A549 (cell line): ENCODE measurements around the gene FOXP1. TPM values are rescaled to one million over a fixed set of nuclear protein-coding genes. Genes with fewer than 3 reads are reported as not detected.

Experiments used
- ATAC-seq, 2 experiments: fragments of 200-7000 bp in 1 of 2; fragments of >200 bp in 1 of 2; cut with Nextera tagmentation in 1 of 2; cut with Tn5 transposase in 1 of 2; 3 replicates each; pipeline versions ENCODE4 v1.8.0 to v1.9.1; 2018 to 2020; ENCODE audit warnings: mild to moderate bottlenecking in 1 of 2, moderate library complexity in 1 of 2
- CTCF ChIA-PET: fragments of 300-600 bp; sonication (Branson Sonifier 250); formaldehyde crosslinking; extraction: SDS; loops from one replicate; lab custom pipeline; 2021; ENCODE audit warnings: antibody characterized with exemption, inconsistent platforms; lab: Yijun Ruan, JAX
- POLR2A ChIA-PET: fragments of 350-600 bp; formaldehyde crosslinking; extraction: SDS; loops from one replicate; lab custom pipeline; 2021; ENCODE audit warnings: antibody characterized with exemption, inconsistent platforms; lab: Yijun Ruan, JAX
- DNase-seq, 2 experiments: peaks; one replicate each; pipeline versions ENCODE4 v3.0.0 to v3.0.0-alpha.2; 2011 to 2016; ENCODE audit warnings: low read depth in 1 of 2, low spot score in 1 of 2
- FAIRE-seq: peaks from 2 replicates; lab custom pipeline; 2011; peaks lifted over from hg19 to GRCh38; lab: Jason Lieb, UNC
- H3K27ac ChIP-seq, 2 experiments: fragments of >200 bp; sonication (Bioruptor Twin); formaldehyde crosslinking; 3 replicates each; pipeline ENCODE4 v1.5.1; 2016 to 2017
- H3K4me1 ChIP-seq: fragments of >200 bp; sonication (Bioruptor Twin); formaldehyde crosslinking; 3 replicates; pipeline ENCODE4 v1.6.1; 2016
- H3K4me2 ChIP-seq: fragments of >200 bp; sonication (Bioruptor Twin); formaldehyde crosslinking; 3 replicates; pipeline ENCODE4 v1.6.1; 2016
- H3K4me3 ChIP-seq: fragments of >200 bp; sonication (Bioruptor Twin); formaldehyde crosslinking; 3 replicates; pipeline ENCODE4 v1.5.1; 2016
- H3K9me3 ChIP-seq: fragments of >200 bp; sonication (Bioruptor Twin); formaldehyde crosslinking; 3 replicates; pipeline ENCODE4 v1.6.1; 2016
- ATOH8 ChIP-seq: fragments of 250-450 bp; sonication (Bioruptor Pico); IDR thresholded peaks from 2 replicates; pipeline ENCODE4 v1.5.0; 2020; ENCODE audit warnings: low read depth, mild to moderate bottlenecking, moderate library complexity
- CBX2 ChIP-seq: fragments of 200-600 bp; sonication (generic); IDR thresholded peaks from 2 replicates; pipeline ENCODE4 v1.6.1; 2016; ENCODE audit warnings: low read depth, mild to moderate bottlenecking, borderline replicate concordance
- CBX8 ChIP-seq: fragments of 200-600 bp; sonication (generic); IDR thresholded peaks from 2 replicates; pipeline ENCODE4 v1.6.1; 2016
- CHD2 ChIP-seq: fragments of 150-350 bp; IDR thresholded peaks from 2 replicates; pipeline ENCODE4 v1.6.1; 2014; ENCODE audit warnings: low read length; ENCODE audit not compliant: partially characterized antibody
- CHD4 ChIP-seq: fragments of 200-600 bp; sonication (generic); IDR thresholded peaks from 2 replicates; pipeline ENCODE4 v1.6.1; 2016; ENCODE audit warnings: antibody characterized with exemption, mild to moderate bottlenecking, borderline replicate concordance
- EHF ChIP-seq: fragments of 250-450 bp; sonication (Bioruptor Pico); IDR thresholded peaks from 2 replicates; pipeline ENCODE4 v1.5.0; 2020; ENCODE audit warnings: mild to moderate bottlenecking
- ELK1 ChIP-seq: fragments of 150-350 bp; IDR thresholded peaks from 2 replicates; pipeline ENCODE4 v1.6.1; 2014; ENCODE audit warnings: low read depth, mild to moderate bottlenecking, low read length
- FOSB ChIP-seq: fragments of 250-450 bp; sonication (Bioruptor Pico); IDR thresholded peaks from 2 replicates; pipeline ENCODE4 v1.5.0; 2020; ENCODE audit warnings: mild to moderate bottlenecking, moderate library complexity
- HES2 ChIP-seq: fragments of >200 bp; sonication (Bioruptor Twin); formaldehyde crosslinking; IDR thresholded peaks from 2 replicates; pipeline ENCODE4 v1.6.1; 2016
- HMGXB4 ChIP-seq: fragments of 250-450 bp; sonication (Bioruptor Pico); IDR thresholded peaks from 2 replicates; pipeline ENCODE4 v1.5.0; 2021; ENCODE audit warnings: mild to moderate bottlenecking, moderate library complexity, borderline replicate concordance
- JUN ChIP-seq, 2 experiments: fragments of >200 bp; sonication (Bioruptor Twin); formaldehyde crosslinking; IDR thresholded peaks; 2 replicates in 1 of 2; 3 replicates in 1 of 2; pipeline ENCODE4 v1.6.1; 2016 to 2017
- MAFK ChIP-seq: fragments of 450-650 bp; IDR thresholded peaks from 2 replicates; pipeline ENCODE4 v1.6.1; 2014; ENCODE audit not compliant: partially characterized antibody
- MAX ChIP-seq: IDR thresholded peaks from 2 replicates; pipeline ENCODE4 v1.6.1; 2012
- MYC ChIP-seq: IDR thresholded peaks from 2 replicates; pipeline ENCODE4 v1.6.1; 2012; ENCODE audit warnings: mild to moderate bottlenecking, inconsistent platforms, low read length, improper control_type of control experiment, borderline replicate concordance
- RCOR1 ChIP-seq: fragments of 150-350 bp; IDR thresholded peaks from 2 replicates; pipeline ENCODE4 v1.6.1; 2014; ENCODE audit warnings: antibody characterized with exemption, low read length, low read depth
- RNF2 ChIP-seq: fragments of 200-600 bp; sonication (generic); IDR thresholded peaks from 2 replicates; pipeline ENCODE4 v1.6.1; 2016; ENCODE audit warnings: low read depth, mild to moderate bottlenecking, antibody characterized with exemption, moderate library complexity, borderline replicate concordance
- SREBF2 ChIP-seq: fragments of 450-650 bp; IDR thresholded peaks from 2 replicates; pipeline ENCODE4 v1.6.1; 2014; ENCODE audit warnings: mild to moderate bottlenecking, moderate library complexity
- TP53 ChIP-seq: fragments of 250-450 bp; sonication (Bioruptor Pico); IDR thresholded peaks from 2 replicates; pipeline ENCODE4 v1.5.0; 2021; ENCODE audit warnings: mild to moderate bottlenecking, moderate library complexity
- WGBS: methylation state at CpG from one replicate; pipeline ENCODE4 v1.1.6; 2017; ENCODE audit errors: missing lambda C conversion rate; 5-methylcytosine and 5-hydroxymethylcytosine counted together
- polyA plus RNA-seq, 4 experiments: library from polyadenylated mRNA; depleted of rRNA in 3 of 4; stranded (reverse); fragments of >200 nt; fragmentation: RNase III in 1 of 4; extraction: RNeasy Plus Mini Kit Qiagen cat#74134 plus additional on column Dnase treatment in 1 of 4; gene quantifications; 2 replicates in 3 of 4; 3 replicates in 1 of 4; pipeline ENCODE4 v1.2.3, GENCODE V29; 2011 to 2017

FOXP1 gene
- polyA plus RNA-seq, 2 of the 4 experiments (the other 2 are of a cell fraction) = 12.8 to 13.9 TPM

- DNase-seq = no peak
- FAIRE-seq = no peak
- no peaks in the 10 kb centered on the region for H3K4me1 ChIP-seq
- 90% methylated on average over 9 of the region's 9 CpGs for WGBS
- no peak overlapping the region for H3K4me3 ChIP-seq
- TF ChIP-seq CHD2 = no peak
- no peak for TF ChIP-seq ELK1
- TF ChIP-seq SREBF2 = no peak
- no peak for TF ChIP-seq RNF2
- TF ChIP-seq MAX = no peak
- TF ChIP-seq HMGXB4 (CRISPR knock-in tag) = no peak
- no peak for TF ChIP-seq MYC
- POLR2A ChIA-PET = no interaction called here
- CTCF ChIA-PET = no interaction called here
- ATAC-seq = no peak
- no peak overlapping the region for H3K27ac ChIP-seq
- no peak overlapping the region for H3K4me2 ChIP-seq
- no peaks in the 10 kb centered on the region for H3K9me3 ChIP-seq
Measured at GRCh38 chr3:71042759-71043158, 540.8 kb downstream of the FOXP1 start.

GRCh38 chr3:71041371-71041770 lies 542.2 kb downstream of the FOXP1 start:
- no peak for TF ChIP-seq TP53 (CRISPR knock-in tag)
- TF ChIP-seq CHD4 = no peak
- TF ChIP-seq RCOR1 = no peak
- no peak for TF ChIP-seq EHF (CRISPR knock-in tag)
- no peak for TF ChIP-seq CBX2
- no peak for TF ChIP-seq HES2
- TF ChIP-seq CBX8 = no peak
- TF ChIP-seq FOSB (CRISPR knock-in tag) = no peak
- TF ChIP-seq MAFK = no peak
- TF ChIP-seq ATOH8 = no peak
- TF ChIP-seq, all 56 proteins: peak for 0
- no peak for DNase-seq
- POLR2A ChIA-PET = no interaction called here
- no peak overlapping the region for H3K27ac ChIP-seq
- ATAC-seq = no peak
- H3K4me3 ChIP-seq = no peak overlapping the region
- 95% methylated on average over 7 of the region's 7 CpGs for WGBS
- FAIRE-seq = no peak
- no peaks in the 10 kb centered on the region for H3K4me1 ChIP-seq
- H3K9me3 ChIP-seq = no peaks in the 10 kb centered on the region
- CTCF ChIA-PET = no interaction called here
- no peak overlapping the region for H3K4me2 ChIP-seq

- FAIRE-seq = no peak
- CTCF ChIA-PET = interaction anchor here (0.6 to 1.5 kb wide), 3 partner anchors 499 to 975 kb away, joined by 3 to 5 read pairs (median 5); no protein-coding TSS in a partner anchor
- 93% methylated on average over 6 of the region's 6 CpGs for WGBS
Measured at GRCh38 chr3:71039332-71039731, 544.2 kb downstream of the FOXP1 start.

More at GRCh38 chr3:71039332-71039731, 544.2 kb downstream of the FOXP1 start:
- no peaks in the 10 kb centered on the region for H3K9me3 ChIP-seq
- no peak overlapping the region for H3K27ac ChIP-seq
- DNase-seq (no peak), ATAC-seq (no peak)
- POLR2A ChIA-PET = no interaction called here
- no peak overlapping the region for H3K4me2 ChIP-seq
- TF ChIP-seq MAFK (peak; percentile 72), JUN (IDR thresholded peaks at IDR 0.05) (no peak)
- 0 out of 3 replicates have a peak, but pooled peaks cover 4% of the 10 kb centered on the region for H3K4me1 ChIP-seq
- H3K4me3 ChIP-seq = no peak overlapping the region
